HuH-7.5 (cell line): ENCODE data around the gene XXYLT1.

Experiments used
- DNase-seq: peaks from one replicate; pipeline ENCODE4 v3.0.0; 2011; ENCODE audit warnings: low spot score

XXYLT1 gene

DNA sequence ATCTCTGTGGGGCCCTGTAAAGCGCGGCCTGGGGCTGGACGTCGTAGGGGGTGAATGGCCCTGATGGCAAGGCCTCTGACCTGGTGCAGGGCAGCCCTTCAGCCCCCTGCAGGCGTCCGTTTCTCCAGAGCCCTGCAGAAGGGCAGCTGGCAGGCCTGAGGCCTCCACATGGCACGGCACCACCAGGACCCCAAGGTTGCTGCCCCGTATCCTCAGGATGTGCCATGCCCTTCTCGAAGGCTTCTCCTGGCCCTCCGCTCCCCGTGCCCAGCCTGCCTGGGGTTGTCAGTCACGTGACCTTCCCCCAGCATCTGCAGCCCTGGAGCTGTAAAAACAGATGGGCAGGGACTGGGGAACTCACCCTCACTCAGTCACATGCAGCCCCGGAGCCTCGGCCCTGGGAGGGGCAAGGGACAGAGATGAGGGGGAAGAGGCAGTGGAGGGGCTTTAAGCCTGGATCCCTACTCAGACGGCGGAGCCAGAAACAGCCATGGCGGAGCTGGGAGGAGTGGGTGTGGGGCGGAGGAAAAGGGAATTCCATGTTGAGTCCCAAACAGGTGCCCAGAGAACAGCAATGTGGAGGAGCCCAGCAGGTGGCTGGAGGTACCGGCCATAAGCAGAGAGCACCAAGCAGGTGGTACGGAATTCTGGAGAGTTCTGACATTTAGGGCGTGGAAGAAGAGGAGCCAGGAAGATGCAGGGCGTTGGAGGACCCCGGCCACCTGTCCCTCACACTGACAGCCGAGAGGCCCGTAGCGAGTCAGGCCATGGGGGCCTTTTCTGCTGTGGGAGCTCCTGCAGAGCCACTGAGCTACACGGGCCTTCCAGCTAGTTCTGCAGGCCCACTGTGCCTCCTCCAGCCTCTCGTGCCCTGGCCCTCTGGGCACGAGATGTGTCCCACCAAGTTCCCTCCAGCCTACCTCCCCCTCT lies 193.1 kb downstream of the XXYLT1 start:
- no peak for DNase-seq

DNA sequence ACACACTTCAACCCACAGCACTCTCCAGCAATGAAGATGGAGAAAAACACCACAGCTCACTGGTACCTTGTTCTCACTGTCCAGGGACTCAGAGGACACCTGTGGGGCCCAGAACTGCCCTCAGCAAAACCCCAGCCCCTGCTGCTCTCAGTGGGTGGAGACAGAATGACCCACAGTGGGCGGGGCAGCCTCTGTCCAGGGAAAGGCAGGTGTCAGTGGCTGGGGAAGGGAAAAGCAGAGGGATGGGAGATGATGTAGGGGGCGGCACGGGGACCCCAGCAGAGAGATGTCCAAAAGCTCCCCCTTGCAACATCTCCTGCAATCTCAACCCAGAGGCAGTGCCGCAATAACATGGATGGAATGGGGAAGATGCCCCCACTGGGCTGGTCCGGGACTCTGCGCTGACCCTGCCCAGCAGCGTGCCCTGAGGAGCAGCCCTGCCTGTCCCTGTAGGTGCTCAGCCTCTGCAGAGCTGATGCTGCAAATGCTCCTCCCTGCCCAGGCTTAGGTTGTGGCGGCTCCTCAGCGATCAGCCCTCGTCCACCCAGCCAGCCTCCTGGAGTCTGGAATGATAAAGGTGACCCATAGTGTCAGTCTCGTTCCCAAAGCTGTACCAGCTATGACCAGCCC lies 193.9 kb downstream of the XXYLT1 start:
- DNase-seq: no peak

DNA sequence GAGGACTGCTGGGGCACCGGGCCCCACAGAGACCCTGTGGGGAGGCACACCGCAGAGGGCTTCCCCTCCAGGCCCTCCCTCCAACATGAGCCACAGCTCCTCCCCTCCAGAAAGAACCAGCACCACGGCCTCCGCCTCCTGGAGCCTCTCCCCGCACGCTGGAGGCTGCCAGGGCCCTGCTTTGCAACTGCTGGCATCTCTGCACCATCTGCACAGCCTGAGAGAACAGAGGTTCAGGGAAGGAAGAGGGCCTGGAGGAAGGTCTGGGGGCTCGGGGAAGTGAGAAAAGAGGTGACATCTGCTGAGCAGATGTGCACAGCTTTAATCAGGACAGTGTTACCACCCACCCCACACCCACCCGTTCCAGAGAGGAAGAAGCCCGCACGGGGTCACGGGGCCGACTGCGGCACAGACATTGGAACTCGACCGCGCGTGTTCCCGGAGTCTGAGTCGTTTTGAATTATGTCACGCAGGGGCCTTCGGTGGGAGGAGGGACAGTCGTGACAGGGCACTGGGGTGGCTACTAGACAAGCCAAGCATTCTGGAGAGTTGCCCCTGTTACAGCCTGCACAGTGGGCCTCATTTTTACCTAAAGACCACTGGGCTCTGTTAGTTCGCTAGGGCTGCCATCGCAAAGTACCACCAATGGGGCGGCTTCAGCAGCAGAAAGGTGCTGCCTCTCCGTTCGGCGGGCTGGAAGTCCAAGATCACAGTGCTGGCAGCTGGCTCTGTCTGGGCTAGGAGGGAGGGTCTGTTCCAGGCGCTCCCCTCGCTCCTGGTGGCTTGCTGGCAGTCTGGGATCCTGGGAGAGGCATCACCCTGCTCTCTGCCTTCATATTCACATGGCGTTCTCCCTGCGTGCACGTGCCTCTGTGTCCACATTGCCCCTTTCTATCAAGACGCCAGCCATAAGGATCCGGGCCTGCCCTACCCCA lies 194.8 kb downstream of the XXYLT1 start:
- no peak for DNase-seq

DNA sequence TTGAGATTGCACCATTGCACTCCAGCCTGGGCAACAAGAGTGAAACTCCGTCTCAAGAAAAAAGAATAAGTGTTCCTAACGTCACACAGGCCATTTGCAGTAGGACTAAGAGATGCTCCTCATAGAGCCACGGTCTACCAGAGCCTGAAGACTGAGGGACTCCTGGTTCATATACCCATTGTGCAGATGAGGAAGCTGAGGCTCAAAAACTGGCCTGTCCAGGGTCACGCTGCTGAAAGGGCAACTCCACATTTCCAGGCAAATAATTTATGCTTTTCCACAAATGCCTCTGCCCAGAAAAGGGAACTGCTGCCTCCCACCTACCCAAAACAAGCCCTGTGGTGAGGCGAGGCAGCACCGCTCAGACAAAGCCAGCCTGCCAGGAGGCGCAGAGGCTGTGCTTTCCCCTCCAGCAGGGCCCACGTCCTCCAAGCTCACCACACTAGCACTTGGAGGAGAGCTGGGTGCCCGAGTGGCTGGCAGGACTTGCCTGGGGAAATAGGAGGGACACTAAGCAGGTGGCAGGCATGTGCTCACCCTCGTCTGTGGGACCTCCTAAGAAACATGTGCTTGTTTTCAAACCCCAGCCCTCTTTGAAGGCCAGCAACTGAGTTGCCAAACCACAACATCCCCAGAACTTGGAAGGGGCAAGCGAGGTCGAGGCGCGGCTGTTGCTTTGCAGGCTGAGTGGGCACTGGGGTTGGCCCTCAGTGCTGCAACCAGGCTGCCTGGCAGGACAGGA lies 195.6 kb downstream of the XXYLT1 start:
- no peak for DNase-seq

DNA sequence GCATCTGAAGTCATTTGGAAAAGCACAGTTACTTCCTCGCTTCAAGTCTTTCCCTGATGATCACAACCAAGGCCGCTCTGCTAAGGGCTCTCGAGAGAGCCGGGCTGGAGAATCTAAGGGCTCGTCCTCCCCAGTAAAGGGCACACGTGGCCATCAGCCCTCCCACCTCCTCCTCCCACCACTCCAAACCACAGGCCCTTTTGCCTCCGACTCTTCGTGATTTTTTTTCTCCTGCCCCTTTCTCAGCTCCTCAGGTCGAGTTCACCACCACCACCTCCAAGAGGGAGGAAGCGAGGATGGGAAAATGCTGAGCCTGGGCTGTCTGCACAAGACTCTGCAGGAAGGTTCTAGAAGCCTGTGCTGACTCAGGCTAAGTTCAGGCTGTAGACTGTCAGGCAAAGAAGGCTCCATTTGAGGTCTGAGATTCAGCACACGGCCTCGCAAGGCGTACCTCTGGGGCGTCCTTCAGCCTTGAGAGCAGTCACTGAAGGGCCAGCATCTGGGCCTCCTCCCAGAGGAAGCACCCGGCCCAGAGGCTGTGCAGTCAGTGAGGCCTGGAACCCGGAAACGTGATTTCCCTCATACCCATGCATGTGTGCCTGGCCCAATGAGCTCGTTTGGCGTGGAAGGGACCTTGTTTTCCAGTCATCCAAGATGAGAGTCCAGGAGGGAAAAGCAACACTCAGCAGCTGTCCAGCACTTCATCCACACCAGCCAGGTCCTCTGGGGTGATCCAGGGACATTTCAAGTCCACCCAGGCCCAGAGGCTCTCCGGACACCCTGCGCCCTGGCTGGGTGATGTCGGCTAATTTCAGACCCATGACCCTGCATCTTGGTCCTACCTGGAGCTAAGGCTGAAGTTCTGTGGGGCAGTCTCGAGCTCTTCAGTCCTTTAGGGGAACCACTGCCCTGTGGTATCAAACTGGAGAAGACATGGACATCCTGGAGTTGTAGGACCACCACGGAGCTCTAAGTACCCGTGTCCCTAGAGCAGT lies 196.8 kb downstream of the XXYLT1 start:
- DNase-seq: no peak

DNA sequence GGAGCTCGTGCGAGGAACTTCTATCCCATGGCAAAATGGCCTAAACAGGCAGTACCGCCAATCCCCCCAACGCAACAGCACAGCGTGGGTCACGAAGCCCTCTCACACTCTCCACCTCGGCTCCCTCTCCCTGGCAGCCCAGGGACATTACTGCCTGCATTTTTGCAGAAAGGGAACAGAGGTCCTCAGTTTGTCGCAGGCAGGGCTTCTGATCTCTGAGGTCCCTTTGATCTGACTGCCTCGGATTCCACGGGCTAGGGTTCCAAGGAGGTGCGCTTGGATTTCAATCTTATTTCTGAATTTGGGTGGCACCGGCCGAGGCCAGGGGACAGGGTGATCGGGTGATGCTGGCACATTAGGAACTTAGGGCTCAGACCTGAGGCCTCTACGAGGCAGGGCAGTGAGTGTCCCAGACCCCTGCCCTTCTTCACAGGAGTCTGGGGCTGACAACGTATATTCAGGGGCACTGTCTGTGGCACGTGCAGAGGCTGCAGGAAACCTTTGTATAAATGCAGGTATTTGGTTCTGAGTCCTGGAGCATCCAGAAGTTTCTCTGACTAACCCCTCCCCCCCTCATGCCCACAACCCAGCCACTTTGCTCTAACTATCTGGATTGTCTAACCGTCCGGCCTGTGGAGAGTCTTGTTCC lies 197.9 kb downstream of the XXYLT1 start:
- DNase-seq: no peak

DNA sequence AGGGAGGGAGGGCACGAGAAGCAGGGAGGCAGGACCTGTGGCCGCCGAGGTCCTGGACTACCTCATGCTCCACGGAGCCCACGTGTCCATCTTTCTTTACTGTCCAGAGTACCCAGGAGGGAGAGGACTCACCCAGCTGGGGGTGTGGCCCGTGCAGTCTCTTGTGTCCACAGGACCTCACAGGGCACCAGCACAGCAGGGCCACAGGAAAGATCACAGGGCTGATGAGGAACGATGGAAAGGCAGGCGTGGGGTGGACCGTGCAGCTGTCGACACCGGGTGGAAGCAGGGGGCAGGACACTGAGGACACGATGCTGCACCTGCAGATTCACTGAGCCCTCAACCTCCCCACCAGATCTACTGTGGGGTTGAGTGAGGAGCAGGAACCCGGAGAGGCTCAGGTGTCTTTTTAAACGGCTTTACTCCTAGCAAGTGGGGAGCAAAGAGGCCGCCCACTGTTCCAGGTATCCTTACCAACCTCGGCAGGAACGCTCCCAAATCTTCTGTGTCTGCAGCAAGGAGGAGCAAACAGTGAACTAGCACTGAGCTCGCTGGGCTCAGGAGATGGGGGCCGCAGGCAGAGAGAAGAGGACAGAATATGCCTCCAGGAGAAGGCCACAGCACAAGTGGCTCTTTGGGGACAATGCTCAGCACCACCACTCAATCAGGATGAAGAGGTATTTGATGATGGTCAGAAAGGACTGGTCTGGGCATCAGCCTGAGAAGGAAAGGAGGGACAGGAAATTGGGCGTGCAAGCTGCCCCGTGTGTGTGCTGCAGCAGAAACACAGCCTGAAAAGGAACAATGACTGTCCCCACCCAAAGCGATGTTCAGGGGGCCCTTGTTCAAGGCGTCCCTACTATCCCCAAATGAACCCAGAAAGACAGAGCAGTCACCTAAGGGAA lies 198.8 kb downstream of the XXYLT1 start:
- no peak for DNase-seq

DNA sequence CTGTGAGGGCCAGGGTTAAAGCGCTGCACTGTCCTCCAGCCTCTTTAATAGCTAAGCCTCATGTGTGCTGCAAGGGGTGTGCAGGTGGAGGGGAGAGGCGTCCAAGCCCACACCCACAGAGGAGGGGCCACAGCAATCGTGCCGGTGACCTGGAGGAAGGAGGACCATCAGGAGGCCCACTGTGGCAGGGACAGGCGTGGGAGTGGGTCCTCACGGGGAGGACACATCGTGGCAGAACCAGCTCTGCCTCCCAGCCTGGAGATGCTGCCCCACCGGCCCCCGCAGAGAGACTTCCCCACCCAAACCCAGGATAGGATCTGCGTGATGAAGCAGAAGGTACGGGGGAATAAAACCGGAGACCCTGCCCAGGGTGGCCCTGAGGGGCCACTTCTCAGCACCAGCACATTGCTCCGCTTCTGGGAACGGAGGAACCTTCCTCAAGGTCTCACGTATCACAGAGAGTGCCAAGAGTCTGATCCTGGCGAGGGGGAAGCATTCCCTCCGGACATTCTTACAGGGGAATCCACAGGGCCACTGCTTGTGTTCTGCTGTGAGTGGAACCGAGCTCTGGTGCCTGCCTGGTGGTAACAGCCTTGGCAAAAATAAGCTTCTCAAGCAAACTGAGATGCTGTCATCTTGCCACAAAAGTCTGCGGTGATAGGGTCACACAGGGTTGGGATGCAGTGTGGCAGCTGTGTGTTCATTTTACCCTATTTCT lies 199.8 kb downstream of the XXYLT1 start:
- DNase-seq: no peak

DNA sequence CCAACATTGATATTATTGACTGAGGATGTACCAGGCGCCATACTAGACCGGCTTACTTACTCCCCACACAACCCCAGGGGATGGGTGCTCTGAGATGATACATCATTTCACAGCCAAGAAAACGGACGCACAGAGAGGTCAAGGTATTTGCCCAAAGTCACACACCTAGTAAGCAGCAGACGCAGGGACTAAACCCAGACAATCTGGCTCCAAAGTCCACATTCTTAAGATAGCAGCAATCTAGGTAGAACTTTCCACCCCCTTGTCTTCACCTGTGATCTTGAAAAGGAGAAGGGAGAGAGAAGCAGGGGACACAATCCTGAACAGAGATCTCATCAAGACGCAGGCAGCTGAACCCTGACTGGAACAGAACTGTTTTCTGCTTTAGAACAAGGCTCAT lies 200.6 kb downstream of the XXYLT1 start:
- no peak for DNase-seq

DNA sequence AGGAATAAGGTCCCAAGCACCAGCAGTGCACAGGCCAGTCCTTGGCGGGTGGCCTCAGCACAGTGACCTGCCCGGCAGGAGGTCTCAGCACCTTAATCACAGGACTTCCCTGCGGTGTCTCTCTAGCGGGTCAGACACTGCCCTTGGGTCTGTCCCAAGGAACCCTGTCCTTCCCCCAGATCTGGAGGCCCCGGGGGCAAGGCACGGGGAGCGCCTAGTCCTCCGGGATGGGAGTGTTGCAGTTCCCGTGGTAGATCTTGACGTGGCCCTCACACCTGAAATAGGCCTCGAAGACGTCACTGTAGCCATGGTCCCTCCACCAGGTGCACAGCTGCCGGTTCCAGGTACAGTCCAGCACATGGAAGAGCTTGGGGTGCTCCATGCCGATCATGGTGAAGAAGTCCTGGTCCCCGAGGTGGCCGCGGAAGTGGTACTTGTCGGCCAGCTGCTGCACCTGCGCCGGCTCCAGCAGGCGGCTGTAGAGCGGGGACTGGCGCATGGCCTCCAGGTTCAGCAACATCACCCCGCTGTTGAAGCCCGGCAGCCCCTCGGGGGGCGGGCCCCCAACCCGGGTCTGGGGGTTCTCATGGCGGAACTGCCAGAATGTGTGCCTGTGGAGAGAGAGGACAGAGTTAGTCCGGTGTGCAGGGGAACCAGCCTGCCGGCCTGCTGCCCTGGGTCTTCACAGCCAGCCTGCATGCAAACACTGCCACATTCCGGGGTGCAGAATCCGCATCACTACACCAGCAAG lies 201.3 kb downstream of the XXYLT1 start:
- no peak for DNase-seq

DNA sequence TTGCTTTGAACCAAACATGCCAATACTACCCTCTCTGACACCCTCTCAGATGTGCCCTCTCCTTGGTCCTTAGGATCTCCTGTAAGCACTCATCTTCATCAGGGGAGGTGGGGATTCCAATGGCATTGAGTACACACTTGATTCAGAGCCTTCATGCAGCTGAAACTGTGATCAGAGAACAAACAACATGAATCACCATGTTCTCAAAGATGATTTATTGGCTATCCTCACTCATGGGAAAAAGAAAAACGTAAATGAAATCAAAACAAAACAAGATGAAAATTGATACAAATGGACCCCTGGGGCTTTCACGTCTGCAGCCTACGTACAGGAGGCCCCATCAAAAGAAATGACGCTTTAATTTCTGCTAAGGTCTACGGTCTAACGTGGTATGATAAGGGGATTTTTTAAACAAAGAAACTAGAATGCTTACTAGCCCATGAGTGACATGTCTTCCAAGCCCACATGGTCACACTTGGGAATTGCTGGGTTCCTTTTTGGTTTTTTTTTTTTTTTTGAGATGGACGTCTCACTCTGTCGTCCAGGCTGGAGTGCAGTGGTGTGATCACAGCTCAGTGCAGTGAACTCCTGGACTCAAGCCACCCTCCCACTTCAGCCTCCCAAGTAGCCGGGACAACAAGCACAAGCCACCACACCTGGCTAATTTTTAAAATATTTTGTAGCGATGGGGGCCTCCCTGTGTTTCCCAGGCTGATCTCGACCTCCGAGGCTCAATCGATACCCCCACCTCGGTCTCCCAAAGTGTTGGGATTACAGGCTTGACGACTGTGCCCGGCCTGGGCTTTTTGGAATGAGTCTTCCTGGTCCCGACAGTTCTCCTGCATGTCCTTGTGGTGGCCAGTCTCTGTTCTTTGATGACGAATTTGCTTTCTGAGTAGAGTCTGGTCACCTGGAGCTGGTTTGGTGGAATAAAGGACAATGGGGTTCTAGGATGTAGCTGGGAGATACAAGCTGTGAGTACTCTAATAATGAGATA lies 202.6 kb downstream of the XXYLT1 start:
- DNase-seq: no peak

DNA sequence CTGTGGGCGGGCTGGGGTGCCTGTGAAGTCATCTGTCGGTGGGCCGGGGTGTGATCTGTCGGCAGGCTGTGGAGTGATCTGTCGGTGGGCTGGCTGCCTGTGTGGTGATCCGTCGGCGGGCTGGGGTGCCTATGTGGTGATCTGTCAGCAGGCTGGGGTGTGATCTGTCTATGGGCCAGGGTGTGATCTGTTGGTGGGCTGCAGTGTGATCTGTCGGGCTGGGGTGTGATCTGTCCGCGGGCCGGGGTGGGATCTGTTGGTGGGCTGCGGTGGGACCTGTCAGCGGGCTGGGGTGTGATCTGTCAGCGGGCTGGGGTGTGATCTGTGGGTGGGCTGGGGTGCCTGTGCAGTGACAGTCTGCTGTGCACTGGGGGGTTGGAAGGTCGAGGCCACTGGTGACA lies 204.5 kb downstream of the XXYLT1 start:
- no peak for DNase-seq

DNA sequence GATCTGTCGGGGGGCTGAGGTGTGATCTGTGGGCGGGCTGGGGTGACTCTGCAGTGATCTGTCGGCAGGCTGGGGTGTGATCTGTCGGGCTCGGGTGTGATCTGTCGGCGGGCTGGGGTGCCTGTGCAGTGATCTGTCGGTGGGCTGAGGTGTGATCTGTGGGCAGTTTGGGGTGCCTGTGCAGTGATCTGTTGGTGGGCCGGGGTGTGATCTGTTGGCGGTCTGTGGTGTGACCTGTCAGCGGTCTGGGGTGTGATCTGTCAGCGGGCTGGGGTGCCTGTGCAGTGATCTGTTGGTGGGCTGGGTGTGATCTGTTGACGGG lies 205.1 kb downstream of the XXYLT1 start:
- no peak for DNase-seq

DNA sequence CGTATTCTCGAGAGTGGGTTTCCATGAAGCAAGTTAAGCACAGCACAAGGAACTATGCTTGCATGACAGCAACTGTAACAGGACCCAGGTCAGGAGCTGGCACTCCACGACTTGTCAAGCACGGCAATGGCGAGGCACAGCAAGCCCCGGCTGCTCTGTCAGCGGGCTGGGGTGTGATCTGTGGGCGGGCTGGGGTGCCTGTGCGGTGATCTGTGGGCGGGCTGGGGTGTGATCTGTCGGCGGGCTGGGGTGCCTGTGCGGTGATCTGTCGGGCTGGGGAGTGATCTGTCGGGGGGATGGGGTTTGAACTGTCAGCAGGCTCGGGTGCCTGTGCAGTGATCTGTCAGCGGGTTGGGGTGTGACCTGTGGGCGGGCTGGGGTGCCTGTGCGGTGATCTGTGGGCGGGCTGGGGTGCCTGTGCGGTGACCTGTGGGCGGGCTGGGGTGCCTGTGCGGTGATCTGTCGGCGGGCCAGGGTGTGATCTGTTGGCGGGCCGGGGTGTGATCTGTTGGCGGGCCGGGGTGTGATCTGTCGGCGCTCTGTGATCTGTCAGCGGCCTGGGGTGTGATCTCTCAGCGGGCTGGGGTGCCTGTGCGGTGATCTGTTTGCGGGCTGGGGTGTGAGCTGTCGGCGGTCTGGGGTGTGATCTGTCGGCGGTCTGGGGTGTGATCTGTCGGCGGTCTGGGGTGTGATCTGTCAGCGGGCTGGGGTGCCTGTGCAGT lies 205.7 kb downstream of the XXYLT1 start:
- no peak for DNase-seq

DNA sequence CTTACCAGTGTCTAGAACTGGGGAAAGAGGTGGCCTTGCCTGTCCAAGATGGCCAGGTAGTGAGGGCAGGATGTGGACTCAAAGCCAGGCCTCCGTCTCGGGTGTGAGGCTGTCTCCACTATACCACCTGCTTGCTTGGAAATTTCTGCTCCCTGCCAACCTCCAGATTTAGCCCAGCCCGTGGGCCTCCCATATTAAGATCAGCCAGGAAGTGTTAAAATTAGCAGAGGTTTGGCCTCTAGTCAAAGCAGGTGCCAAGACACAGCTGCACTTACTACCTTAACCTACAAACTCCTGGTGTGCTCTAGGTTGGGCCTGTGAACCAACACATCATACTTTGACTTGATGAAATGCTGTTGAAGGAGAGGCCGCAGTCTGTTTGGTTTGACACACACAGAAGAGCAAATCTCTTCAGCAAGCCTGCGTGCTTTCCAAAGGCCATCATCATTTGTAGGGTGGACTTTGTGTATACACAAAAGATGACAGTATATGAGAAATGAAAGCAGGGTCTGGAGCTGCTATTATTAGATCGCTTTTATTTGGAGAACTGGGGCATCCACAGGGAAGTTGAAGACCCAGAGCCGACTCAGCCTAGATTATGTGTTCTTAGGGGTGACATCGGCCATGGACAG lies 206.5 kb downstream of the XXYLT1 start:
- DNase-seq: no peak
